ENCODE measurements around the gene RAD1. TPM values are rescaled to one million over a fixed set of nuclear protein-coding genes. Genes with fewer than 3 reads are reported as not detected.

RAD1 gene
- total RNA-seq, 1 donor from 2014 or later = 16.1 TPM

DNA sequence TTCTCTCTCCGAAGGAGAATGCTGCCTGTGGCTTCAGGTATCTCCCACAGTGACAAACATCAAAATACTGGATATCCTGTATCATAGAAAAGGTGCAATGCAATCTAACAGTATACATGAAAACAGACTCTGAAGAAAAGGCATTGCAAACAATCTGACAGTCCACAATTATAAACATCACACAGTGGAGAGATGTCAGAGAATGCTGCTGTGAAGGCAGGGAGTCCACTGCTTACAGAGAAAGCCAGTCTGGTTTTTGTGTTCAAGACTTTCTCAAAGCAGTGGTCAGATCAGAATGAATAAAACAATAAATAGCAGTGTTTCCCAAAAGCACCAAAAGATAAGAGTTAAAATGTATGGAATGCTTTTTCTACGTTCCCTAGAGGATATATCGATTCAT lies 47.6 kb downstream of the RAD1 start:
- no peak for DNase-seq (ENCODE audit: low spot score)

DNA sequence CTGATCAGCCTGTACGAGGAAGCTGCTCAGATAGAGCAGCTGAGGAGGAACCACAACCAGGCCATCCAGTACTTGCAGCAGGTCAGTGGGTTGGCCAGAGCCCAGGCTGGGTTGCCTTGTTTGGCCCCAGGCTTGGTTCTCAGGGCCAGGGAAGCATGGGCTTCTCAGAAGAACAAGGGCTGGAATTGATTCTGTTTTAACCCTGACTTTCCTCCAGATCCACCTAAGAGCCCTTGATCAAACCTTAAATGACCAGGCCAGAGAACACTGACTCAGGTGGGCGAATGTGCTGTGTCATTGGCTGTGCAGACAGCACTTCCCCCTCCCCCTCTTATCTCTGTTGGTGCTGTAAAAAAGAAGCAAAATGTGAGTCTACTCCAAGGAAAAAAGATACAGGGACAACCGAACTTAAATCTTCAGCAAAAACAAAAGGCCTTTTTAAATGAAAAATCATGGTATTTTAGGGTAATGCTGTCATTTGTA lies 48.3 kb downstream of the RAD1 start:
- DNase-seq (ENCODE audit: low spot score) = no peak

DNA sequence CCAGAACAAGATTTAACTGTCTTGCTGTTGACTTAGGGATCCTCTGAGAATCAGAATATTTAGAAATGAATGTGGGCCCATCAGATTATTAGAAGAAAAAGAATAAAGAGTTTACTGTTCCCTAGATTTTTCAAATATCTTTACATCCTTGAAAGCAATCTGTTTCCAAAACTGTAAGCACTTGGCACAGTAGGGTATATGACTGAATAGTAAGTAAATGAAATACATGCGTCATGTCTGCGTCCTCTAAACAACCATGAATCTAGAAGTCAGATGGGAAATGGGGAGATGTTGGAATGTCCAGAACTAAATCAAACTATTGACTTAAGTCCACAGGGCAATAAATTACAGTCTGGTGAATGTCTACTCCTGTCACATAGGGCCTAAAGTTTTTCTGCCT lies 50.2 kb downstream of the RAD1 start:
- DNase-seq (ENCODE audit: low spot score) = no peak

DNA sequence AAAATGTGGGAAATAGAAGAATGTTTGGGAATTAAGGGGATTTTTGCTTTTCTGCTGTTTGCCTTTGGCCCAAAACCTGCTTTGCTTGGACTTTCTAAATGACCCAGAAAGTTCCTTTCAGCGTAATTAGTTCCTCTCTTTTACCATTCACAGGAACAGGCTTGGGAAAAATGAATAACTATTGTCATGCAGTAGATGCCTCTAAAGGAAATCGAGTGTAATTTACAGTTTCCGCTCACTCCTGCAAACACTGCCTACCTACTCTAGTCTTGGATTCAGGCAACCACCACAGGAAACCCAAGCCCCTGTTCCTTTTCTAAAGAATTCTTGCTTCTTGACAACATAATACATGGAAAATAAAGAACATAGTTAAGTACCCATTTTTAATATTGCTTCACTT lies 51.4 kb downstream of the RAD1 start:
- DNase-seq (ENCODE audit: low spot score) = no peak

DNA sequence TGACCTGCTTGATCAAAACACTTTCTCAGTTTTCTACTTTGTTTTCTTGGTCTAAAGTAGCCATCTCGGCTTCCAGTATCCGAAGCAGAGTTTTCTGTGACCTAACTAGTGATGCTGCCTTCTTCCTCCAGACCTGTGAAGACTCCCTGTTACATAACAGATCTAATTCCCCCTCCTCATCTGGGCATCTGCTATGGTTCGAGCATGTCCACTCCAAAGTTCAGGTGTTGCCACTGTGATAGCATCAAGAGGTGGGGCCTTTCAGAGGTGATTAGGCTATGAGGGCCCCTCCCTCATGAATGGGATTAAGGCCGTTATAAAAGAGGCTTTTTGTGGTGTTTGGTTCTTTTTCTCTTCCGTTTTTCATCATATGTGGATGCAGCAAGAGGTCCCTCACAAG lies 56.1 kb downstream of the RAD1 start:
- no peak for DNase-seq (ENCODE audit: low spot score)

DNA sequence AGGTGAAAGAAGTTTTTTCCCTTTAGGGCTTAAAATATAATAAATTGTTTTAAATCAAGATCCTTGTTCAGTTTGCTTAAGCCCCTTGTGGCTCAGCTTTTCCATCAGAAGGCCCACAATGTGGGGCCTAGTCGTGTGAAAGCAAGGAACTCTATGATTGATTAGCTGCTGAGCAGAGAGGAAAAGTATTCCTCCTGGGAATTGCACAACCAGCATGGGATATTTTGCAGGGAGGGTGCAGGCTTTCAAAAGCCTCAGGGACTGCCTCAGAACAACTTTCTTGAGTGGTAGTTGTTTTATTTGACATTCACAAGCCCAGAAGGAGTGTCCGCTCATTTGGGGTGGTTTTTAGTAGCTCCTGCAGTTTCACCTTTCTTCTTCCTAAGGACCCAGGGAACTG lies 56.5 kb downstream of the RAD1 start:
- DNase-seq (ENCODE audit: low spot score) = no peak

DNA sequence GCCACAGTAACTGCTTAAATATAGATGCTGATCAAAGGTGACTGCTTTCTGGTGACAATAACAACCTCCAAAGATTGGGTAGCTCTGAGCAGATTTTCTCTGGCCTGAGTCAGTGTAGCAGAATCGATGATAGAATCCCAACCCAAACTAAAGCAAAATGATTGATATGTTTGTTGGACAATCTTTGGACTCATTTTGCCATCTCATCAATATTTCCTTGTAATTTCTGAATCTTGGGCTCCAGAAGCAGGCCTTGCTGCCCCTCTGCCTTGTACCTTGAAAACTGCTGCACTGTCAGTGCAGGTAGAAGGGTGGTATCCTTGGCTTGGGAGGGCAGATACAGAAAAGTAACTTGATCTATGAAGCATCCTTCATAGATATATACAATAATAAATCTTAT lies 57.4 kb downstream of the RAD1 start:
- DNase-seq (ENCODE audit: low spot score) = no peak

DNA sequence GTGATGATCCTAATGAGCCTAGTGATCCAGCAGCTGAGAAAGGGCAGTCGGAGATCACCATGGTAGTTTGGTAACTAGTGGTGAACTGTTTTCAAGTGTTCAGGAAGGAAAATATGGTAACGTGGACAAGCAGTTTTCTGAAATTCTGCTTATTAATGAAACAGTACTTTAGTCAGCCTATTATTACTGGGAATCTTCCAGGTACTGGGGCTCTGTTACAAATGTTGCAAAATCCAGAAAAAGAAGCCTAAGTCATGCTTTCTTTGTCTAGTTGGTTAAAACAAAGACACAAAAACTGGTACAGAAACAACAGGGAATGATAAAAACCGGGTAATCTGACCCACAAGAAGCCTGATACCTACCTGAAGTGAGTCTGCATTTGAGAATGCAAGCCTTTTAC lies 58.1 kb downstream of the RAD1 start:
- DNase-seq (ENCODE audit: low spot score) = no peak

Other genes starting within 250 kb of the RAD1 start
- not detected for gene TTC23L, start 76.3 kb downstream of the RAD1 start, total RNA-seq
- 25.4 TPM for gene BRIX1, start 207 bp upstream of the RAD1 start, total RNA-seq
- gene DNAJC21, start 14.1 kb upstream of the RAD1 start, total RNA-seq = 34.9 TPM
- not detected for gene AGXT2, start 132.4 kb upstream of the RAD1 start, total RNA-seq